ENCODE results near the gene ALDH1L1.

DNA sequence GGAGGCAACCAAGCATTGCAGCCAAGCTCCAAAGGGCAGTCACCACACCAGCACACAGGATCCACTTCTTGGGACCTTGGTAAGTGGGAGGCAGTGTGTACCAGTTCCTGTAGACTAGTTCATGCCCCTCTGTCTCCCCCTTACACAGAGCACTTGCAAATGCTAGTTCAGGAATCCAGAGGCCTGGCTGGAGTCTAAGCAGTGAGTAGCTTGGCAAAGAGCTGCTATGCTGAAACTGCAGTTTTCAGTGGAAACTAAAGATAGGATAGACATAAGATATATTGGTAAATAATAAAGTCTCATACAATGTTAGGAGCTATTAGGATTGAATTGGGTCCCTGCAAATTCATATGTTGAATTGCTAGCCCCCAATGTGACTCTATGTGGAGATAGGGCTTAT lies 82.6 kb downstream of the ALDH1L1 start:
- TF ChIP-seq, protein P1, sequence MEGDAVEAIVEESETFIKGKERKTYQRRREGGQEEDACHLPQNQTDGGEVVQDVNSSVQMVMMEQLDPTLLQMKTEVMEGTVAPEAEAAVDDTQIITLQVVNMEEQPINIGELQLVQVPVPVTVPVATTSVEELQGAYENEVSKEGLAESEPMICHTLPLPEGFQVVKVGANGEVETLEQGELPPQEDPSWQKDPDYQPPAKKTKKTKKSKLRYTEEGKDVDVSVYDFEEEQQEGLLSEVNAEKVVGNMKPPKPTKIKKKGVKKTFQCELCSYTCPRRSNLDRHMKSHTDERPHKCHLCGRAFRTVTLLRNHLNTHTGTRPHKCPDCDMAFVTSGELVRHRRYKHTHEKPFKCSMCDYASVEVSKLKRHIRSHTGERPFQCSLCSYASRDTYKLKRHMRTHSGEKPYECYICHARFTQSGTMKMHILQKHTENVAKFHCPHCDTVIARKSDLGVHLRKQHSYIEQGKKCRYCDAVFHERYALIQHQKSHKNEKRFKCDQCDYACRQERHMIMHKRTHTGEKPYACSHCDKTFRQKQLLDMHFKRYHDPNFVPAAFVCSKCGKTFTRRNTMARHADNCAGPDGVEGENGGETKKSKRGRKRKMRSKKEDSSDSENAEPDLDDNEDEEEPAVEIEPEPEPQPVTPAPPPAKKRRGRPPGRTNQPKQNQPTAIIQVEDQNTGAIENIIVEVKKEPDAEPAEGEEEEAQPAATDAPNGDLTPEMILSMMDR (IDR thresholded peaks at IDR 0.05) = no peak
- no peak for TF ChIP-seq POLR2AphosphoS5 (IDR thresholded peaks at IDR 0.05)
- TF ChIP-seq POLR2A (IDR thresholded peaks at IDR 0.05) = no peak
